HCT116 (cell line): ENCODE measurements around the gene MADCAM1. TPM values are rescaled to one million over a fixed set of nuclear protein-coding genes. Genes with fewer than 3 reads are reported as not detected.

ENCODE experiments used
- ATAC-seq: fragments of 200-7000 bp; cut with Tn5 transposase; 2 replicates; pipeline ENCODE4 v1.9.1; 2020; ENCODE audit warnings: mild to moderate bottlenecking, moderate library complexity
- BruUV-seq: library from RNA; stranded (reverse); fragments of 400-500 nt; replicated peaks from 2 replicates; lab custom pipeline; 2021; lab: Mats Ljungman, UMichigan
- CTCF ChIA-PET: fragments of 300-600 bp; sonication (Branson Sonifier 250); formaldehyde crosslinking; loops from one replicate; lab custom pipeline; 2021; ENCODE audit warnings: antibody characterized with exemption; lab: Charles Lee
- POLR2A ChIA-PET: fragments of 300-600, 350-600 bp; sonication (Branson Sonifier 250); formaldehyde crosslinking; loops from one replicate; lab custom pipeline; 2021; ENCODE audit warnings: antibody characterized with exemption; lab: Charles Lee
- RAD21 ChIA-PET, 2 experiments: fragments of 300-600 bp; sonication (Branson Sonifier 250); formaldehyde crosslinking; loops; one replicate each; lab custom pipeline; 2023; ENCODE audit warnings: low total read pairs in 2 of 2; ENCODE audit not compliant: uncharacterized antibody in 2 of 2, unreplicated experiment in 2 of 2, low non-redundant PET in 1 of 2; lab: Charles Lee
- DNase-seq: peaks from one replicate; pipeline ENCODE4 v3.0.0-alpha.2; 2010; ENCODE audit warnings: low read depth, low spot score
- H2AFZ ChIP-seq: fragments of 200-600 bp; shearing (Covaris generic), sonication (generic); 2 replicates; pipeline ENCODE4 v1.6.1; 2017; ENCODE audit warnings: low read depth, mixed run types, mixed read lengths, antibody characterized with exemption, low read length; ENCODE audit not compliant: poor library complexity, severe bottlenecking
- H3K27ac ChIP-seq: 2 replicates; pipeline ENCODE4 v1.5.1; 2012; ENCODE audit warnings: low read depth, low read length
- H3K27me3 ChIP-seq: fragments of 200-600 bp; sonication (generic); 2 replicates; pipeline ENCODE4 v1.6.1; 2016; ENCODE audit warnings: mixed run types, low read length, mixed read lengths; ENCODE audit not compliant: insufficient read depth
- H3K36me3 ChIP-seq, 2 experiments: fragments of 200-500 bp in 1 of 2; fragments of 200-600 bp in 1 of 2; sonication (Bioruptor generic) in 1 of 2; sonication (generic) in 1 of 2; 2 replicates each; pipeline versions ENCODE4 v1.5.1 to v1.6.1; 2014 to 2016; ENCODE audit warnings: low read length in 2 of 2, inconsistent platforms in 1 of 2, mixed read lengths in 1 of 2, mixed run types in 1 of 2; ENCODE audit not compliant: insufficient read depth in 2 of 2, control insufficient read depth in 1 of 2
- H3K4me1 ChIP-seq, 2 experiments: fragments of 200-600 bp in 1 of 2; sonication (generic) in 1 of 2; 2 replicates each; pipeline versions ENCODE4 v1.5.1 to v1.6.1; 2012 to 2017; ENCODE audit warnings: low read length in 2 of 2, inconsistent platforms in 1 of 2, mild to moderate bottlenecking in 1 of 2, mixed read lengths in 1 of 2, mixed run types in 1 of 2, moderate library complexity in 1 of 2; ENCODE audit not compliant: insufficient read depth in 2 of 2, control insufficient read depth in 1 of 2
- H3K4me2 ChIP-seq: fragments of 200-600 bp; sonication (generic); 2 replicates; pipeline ENCODE4 v1.6.1; 2017; ENCODE audit warnings: mixed run types, low read length, mixed read lengths
- H3K4me3 ChIP-seq, 2 experiments: fragments of 200-600 bp in 1 of 2; sonication (generic) in 1 of 2; replicated peaks in 1 of 2; 2 replicates each; pipeline ENCODE4 v1.5.1; 2011 to 2016; ENCODE audit warnings: low read length in 2 of 2, control low read depth in 1 of 2, low read depth in 1 of 2, mild to moderate bottlenecking in 1 of 2, mixed read lengths in 1 of 2, mixed run types in 1 of 2
- H3K79me2 ChIP-seq: fragments of 200-600 bp; sonication (generic); 2 replicates; pipeline ENCODE4 v1.6.1; 2017; ENCODE audit warnings: mild to moderate bottlenecking, mixed run types, low read length, moderate library complexity, mixed read lengths; ENCODE audit not compliant: insufficient read depth
- H3K9ac ChIP-seq: fragments of 200-600 bp; sonication (generic); 2 replicates; pipeline ENCODE4 v1.6.1; 2016; ENCODE audit warnings: low read length, mixed read lengths
- H3K9me2 ChIP-seq: fragments of 200-600 bp; sonication (generic), shearing (Covaris generic); 2 replicates; pipeline ENCODE4 v1.6.1; 2017; ENCODE audit warnings: mixed run types, mild to moderate bottlenecking, moderate library complexity; ENCODE audit not compliant: insufficient read depth
- H3K9me3 ChIP-seq, 2 experiments: fragments of 200-500 bp in 1 of 2; fragments of 200-600 bp in 1 of 2; sonication (Bioruptor generic) in 1 of 2; sonication (generic) in 1 of 2; 2 replicates each; pipeline ENCODE4 v1.6.1; 2014 to 2017; ENCODE audit warnings: low read length in 2 of 2, mixed read lengths in 2 of 2, inconsistent platforms in 1 of 2, low read depth in 1 of 2, mild to moderate bottlenecking in 1 of 2, mixed run types in 1 of 2, moderate library complexity in 1 of 2; ENCODE audit not compliant: control insufficient read depth in 1 of 2, insufficient read depth in 1 of 2
- H4K20me1 ChIP-seq: fragments of 200-600 bp; sonication (generic), shearing (Covaris generic); 2 replicates; pipeline ENCODE4 v1.6.1; 2017; ENCODE audit warnings: mixed run types, mild to moderate bottlenecking, moderate library complexity; ENCODE audit not compliant: insufficient read depth
- ATF3 ChIP-seq: IDR thresholded peaks from 2 replicates; pipeline ENCODE4 v1.6.1; 2012
- CBX3 ChIP-seq: IDR thresholded peaks from 2 replicates; pipeline ENCODE4 v1.6.1; 2012; ENCODE audit warnings: low read depth
- CEBPB ChIP-seq: IDR thresholded peaks from 2 replicates; pipeline ENCODE4 v1.6.1; 2012; ENCODE audit warnings: low read depth
- EGR1 ChIP-seq: IDR thresholded peaks from 2 replicates; pipeline ENCODE4 v1.6.1; 2012; ENCODE audit warnings: low read depth
- ELF1 ChIP-seq: IDR thresholded peaks from 2 replicates; pipeline ENCODE4 v1.6.1; 2012; ENCODE audit warnings: low read depth, borderline replicate concordance
- EZH2 ChIP-seq: fragments of 200-600 bp; sonication (generic); IDR thresholded peaks from 2 replicates; pipeline ENCODE4 v1.6.1; 2017; ENCODE audit warnings: antibody characterized with exemption, mixed run types
- EZH2phosphoT487 ChIP-seq: fragments of 200-600 bp; IDR thresholded peaks from 2 replicates; pipeline ENCODE4 v1.6.1; 2018; ENCODE audit warnings: antibody characterized with exemption, borderline replicate concordance
- FOSL1 ChIP-seq: IDR thresholded peaks from 2 replicates; pipeline ENCODE4 v1.6.1; 2012; ENCODE audit warnings: low read depth
- JUND ChIP-seq: IDR thresholded peaks from 2 replicates; pipeline ENCODE4 v1.6.1; 2012
- MAX ChIP-seq: IDR thresholded peaks from 2 replicates; pipeline ENCODE4 v1.6.1; 2012
- POLR2AphosphoS5 ChIP-seq: IDR thresholded peaks from 2 replicates; pipeline ENCODE4 v1.6.1; 2011; ENCODE audit warnings: mild to moderate bottlenecking, low read depth, low read length, moderate library complexity
- RAD21 ChIP-seq: IDR thresholded peaks from 2 replicates; pipeline ENCODE4 v1.6.1; 2012; ENCODE audit warnings: low read depth, mild to moderate bottlenecking
- SIN3A ChIP-seq: IDR thresholded peaks from 2 replicates; pipeline ENCODE4 v1.6.1; 2012; ENCODE audit warnings: low read depth
- SP1 ChIP-seq: IDR thresholded peaks from 2 replicates; pipeline ENCODE4 v1.6.1; 2012; ENCODE audit warnings: low read depth
- SRF ChIP-seq: IDR thresholded peaks from 2 replicates; pipeline ENCODE4 v1.6.1; 2012; ENCODE audit warnings: low read depth
- TCF7L2 ChIP-seq: IDR thresholded peaks from 2 replicates; pipeline ENCODE4 v1.7.0; 2011; ENCODE audit warnings: borderline replicate concordance, inconsistent platforms; ENCODE audit not compliant: insufficient read depth, insufficient read length; ENCODE audit errors: extremely low read depth
- YY1 ChIP-seq: IDR thresholded peaks from 2 replicates; pipeline ENCODE4 v1.6.1; 2011; ENCODE audit warnings: low read length, low read depth, moderate library complexity, mild to moderate bottlenecking; ENCODE audit not compliant: insufficient replicate concordance; ENCODE audit errors: extremely low read depth
- ZFX ChIP-seq: fragments of 450-650 bp; IDR thresholded peaks from 2 replicates; pipeline ENCODE4 v1.6.1; 2017
- intact Hi-C: fragments of 100-400 bp; cut with micrococcal nuclease; formaldehyde crosslinking; loops from 2 replicates; pipeline ENCODE4 v1.10.0; 2022
- total RNA-seq: library from RNA; stranded (reverse); gene quantifications from one replicate; pipeline ENCODE4 v1.2.1, GENCODE V29; 2021; ENCODE audit not compliant: unreplicated experiment
- TF ChIP-seq, protein P1 (sequence below): IDR thresholded peaks from 2 replicates; pipeline ENCODE4 v1.6.1; 2011; ENCODE audit warnings: mild to moderate bottlenecking, low read length, moderate library complexity; ENCODE audit not compliant: insufficient replicate concordance; ENCODE audit errors: extremely low read depth
- TF ChIP-seq, protein P2 (sequence below), 3 experiments: fragments of 200-600 bp in 1 of 3; sonication (generic) in 1 of 3; IDR thresholded peaks in 2 of 3; conservative IDR thresholded peaks in 1 of 3; 2 replicates each; pipeline ENCODE4 v1.5.1; 2012 to 2017; ENCODE audit warnings: low read depth in 2 of 3, low read length in 2 of 3, antibody characterized with exemption in 1 of 3, borderline replicate concordance in 1 of 3, control low read depth in 1 of 3, mild to moderate bottlenecking in 1 of 3, mixed read lengths in 1 of 3, mixed run types in 1 of 3, moderate library complexity in 1 of 3; ENCODE audit not compliant: insufficient read depth in 1 of 3

Gene MADCAM1
- total RNA-seq, 1 experiment from 2014 or later, result 0.57 TPM

DNA sequence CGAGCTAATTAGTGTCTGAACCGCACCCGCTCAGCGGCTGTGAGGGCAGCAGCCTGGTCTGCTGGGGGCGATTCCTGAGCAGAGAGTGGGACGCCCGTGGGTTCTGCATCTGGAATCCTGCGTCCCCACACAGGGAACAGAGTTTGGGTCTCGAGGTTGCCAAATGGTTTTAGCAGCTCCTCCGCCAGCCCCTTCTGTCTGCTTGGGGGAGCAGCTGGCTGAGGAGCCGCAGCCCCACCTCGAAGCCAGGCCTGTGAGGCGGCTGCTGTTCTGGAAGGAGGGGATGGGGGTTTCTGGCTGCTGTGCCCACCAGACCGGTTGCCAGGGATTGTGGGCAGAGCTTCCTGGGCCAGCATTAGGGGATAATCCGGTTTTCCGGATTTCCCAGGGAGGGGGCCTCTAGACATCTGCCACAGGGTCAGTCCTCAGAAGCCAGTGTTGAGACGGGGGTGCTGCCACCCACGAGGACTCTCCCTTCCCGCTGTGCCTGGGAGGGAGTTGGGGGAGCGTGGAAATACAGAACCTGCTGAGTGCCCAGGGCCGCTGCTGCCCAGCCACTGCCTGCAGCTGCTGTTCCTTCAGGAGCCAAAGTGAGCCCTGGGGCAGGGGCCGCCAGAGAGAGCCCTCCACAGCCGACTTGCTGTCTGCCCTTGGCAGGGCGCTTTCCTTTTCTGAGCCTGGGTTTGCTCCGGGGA, 37.2 kb downstream of the MADCAM1 start:
- CTCF ChIA-PET, result interaction anchor here (1.1 to 3.2 kb wide), 2 partner anchors 23 to 27 kb away, joined by 3 to 23 read pairs; no protein-coding TSS in a partner anchor
- RAD21 ChIA-PET, result interaction anchor here in 1 of 2 experiments (1.0 kb wide), 1 partner anchor 23 kb away, joined by 3 read pairs; no protein-coding TSS in a partner anchor
- no TSS peak for BruUV-seq

More for the DNA sequence above, 37.2 kb downstream of the MADCAM1 start:
- Histone ChIP-seq H3K4me1 (peaks cover 23 to 39% of the 10 kb centered on the region in 2 experiments), H3K9me2 (no peaks in the 10 kb centered on the region), H3K9ac (peak overlapping the region; percentile 91), H3K27me3 (no peaks in the 10 kb centered on the region), H3K27ac (peak overlapping the region; percentile 96), H3K4me3 (peak overlapping the region; percentile 77 to 86), H3K36me3 (peaks cover 18 to 23% of the 10 kb centered on the region in 2 experiments; a peak in 3 of 4 replicates), H2AFZ (no peak overlapping the region), H3K4me2 (peak overlapping the region; percentile 81), H3K9me3 (no peaks in the 10 kb centered on the region; a peak in 1 of 4 replicates), H4K20me1 (peaks cover 9% of the 10 kb centered on the region; the same call in 1 of the 2 replicates), H3K79me2 (peaks cover 53% of the 10 kb centered on the region)
- ATAC-seq, result no peak
- intact Hi-C loops, result no loop called here
- TF ChIP-seq POLR2AphosphoS5 (no peak), FOSL1 (no peak), MAX (no peak), CEBPB (no peak), RAD21 (no peak), ELF1 (no peak), JUND (no peak), ZFX (no peak), CBX3 (no peak), SIN3A (no peak), YY1 (no peak), SRF (no peak), EZH2phosphoT487 (no peak), TCF7L2 (no peak), EGR1 (no peak), SP1 (no peak), EZH2 (no peak), ATF3 (no peak)
- TF ChIP-seq, protein P1, sequence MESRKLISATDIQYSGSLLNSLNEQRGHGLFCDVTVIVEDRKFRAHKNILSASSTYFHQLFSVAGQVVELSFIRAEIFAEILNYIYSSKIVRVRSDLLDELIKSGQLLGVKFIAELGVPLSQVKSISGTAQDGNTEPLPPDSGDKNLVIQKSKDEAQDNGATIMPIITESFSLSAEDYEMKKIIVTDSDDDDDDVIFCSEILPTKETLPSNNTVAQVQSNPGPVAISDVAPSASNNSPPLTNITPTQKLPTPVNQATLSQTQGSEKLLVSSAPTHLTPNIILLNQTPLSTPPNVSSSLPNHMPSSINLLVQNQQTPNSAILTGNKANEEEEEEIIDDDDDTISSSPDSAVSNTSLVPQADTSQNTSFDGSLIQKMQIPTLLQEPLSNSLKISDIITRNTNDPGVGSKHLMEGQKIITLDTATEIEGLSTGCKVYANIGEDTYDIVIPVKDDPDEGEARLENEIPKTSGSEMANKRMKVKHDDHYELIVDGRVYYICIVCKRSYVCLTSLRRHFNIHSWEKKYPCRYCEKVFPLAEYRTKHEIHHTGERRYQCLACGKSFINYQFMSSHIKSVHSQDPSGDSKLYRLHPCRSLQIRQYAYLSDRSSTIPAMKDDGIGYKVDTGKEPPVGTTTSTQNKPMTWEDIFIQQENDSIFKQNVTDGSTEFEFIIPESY, result no peak
- TF ChIP-seq, protein P2, sequence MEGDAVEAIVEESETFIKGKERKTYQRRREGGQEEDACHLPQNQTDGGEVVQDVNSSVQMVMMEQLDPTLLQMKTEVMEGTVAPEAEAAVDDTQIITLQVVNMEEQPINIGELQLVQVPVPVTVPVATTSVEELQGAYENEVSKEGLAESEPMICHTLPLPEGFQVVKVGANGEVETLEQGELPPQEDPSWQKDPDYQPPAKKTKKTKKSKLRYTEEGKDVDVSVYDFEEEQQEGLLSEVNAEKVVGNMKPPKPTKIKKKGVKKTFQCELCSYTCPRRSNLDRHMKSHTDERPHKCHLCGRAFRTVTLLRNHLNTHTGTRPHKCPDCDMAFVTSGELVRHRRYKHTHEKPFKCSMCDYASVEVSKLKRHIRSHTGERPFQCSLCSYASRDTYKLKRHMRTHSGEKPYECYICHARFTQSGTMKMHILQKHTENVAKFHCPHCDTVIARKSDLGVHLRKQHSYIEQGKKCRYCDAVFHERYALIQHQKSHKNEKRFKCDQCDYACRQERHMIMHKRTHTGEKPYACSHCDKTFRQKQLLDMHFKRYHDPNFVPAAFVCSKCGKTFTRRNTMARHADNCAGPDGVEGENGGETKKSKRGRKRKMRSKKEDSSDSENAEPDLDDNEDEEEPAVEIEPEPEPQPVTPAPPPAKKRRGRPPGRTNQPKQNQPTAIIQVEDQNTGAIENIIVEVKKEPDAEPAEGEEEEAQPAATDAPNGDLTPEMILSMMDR (IDR thresholded peaks at IDR 0.05 in 2 of 3, conservative IDR thresholded peaks at IDR 0.05 in 1 of 3; ENCODE audit: borderline replicate concordance in 1 of 3, insufficient read depth in 1 of 3, low read depth in 2 of 3, low read length in 2 of 3), result no peak
- POLR2A ChIA-PET, result interaction anchor here (0.7 to 1.7 kb wide), 5 partner anchors 12 to 38 kb away, joined by 3 to 10 read pairs (median 6); partner anchors contain the start of gene BSG
- no peak for DNase-seq
